Measurements from ENCODE around the gene DIAPH3. TPM values are rescaled to one million over a fixed set of nuclear protein-coding genes. Genes with fewer than 3 reads are reported as not detected.

The DIAPH3 gene
- total and polyA plus RNA-seq, 2 donors (not counting 1 experiment from before 2014, with no cell fraction given) = 0.03 to 0.10 TPM

DNA sequence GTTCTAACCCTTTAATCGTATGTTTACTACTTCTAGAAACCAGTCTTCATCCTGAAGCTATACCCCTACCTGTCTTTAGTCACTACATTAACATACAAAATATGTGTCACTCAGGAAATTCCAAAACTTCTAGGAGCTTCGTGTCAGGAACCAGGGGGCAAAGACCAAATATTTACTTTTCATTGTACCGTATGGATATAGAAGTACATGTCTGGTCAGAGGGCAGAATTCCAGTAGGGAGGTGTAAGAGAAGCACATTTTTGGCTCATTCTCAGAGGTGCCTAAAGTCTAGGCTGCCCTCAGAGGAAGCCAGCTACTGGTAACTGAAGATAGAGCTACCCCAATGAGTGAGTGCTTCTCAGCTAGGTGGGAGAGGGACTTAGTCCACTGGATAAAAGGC lies 320.7 kb downstream of the DIAPH3 start:
- Histone ChIP-seq H3K27me3 (replicated peaks in 1 of 4; ENCODE audit: control extremely low read depth in 1 of 4, control insufficient read depth in 3 of 4, insufficient read depth in 4 of 4, low read length in 3 of 4) (no peaks in the 10 kb centered on the region), H4K20me1 (ENCODE audit: control insufficient read depth, insufficient read depth, low read length, poor library complexity, severe bottlenecking) (no peaks in the 10 kb centered on the region), H3K4me3 (ENCODE audit: control extremely low read depth in 1 of 5, extremely low read depth in 1 of 5, insufficient read depth in 1 of 5, low read depth in 2 of 5, low read length in 4 of 5) (no peak overlapping the region), H2AFZ (ENCODE audit: insufficient read depth, low read depth, low read length, poor library complexity, severe bottlenecking) (no peak overlapping the region), H3K79me2 (ENCODE audit: control insufficient read depth, insufficient read depth, low read length) (no peaks in the 10 kb centered on the region), H3K9me3 (ENCODE audit: control extremely low read depth in 1 of 3, control insufficient read depth in 2 of 3, insufficient read depth in 1 of 3, low read length in 2 of 3) (no peaks in the 10 kb centered on the region), H3K4me2 (replicated peaks; ENCODE audit: low read depth, low read length, poor library complexity, severe bottlenecking) (no peak overlapping the region), H3K36me3 (replicated peaks in 1 of 2; ENCODE audit: control extremely low read depth in 1 of 2, control insufficient read depth in 1 of 2, extremely low read depth in 1 of 2, insufficient read depth in 2 of 2, low read length in 1 of 2) (no peaks in the 10 kb centered on the region), H3K4me1 (ENCODE audit: control insufficient read depth in 2 of 2, insufficient read depth in 2 of 2, low read length in 2 of 2) (no peaks in the 10 kb centered on the region), H3K27ac (ENCODE audit: low read length in 2 of 2) (no peak overlapping the region), H3K9ac (ENCODE audit: low read length) (no peak overlapping the region)
- TF ChIP-seq, protein P1, sequence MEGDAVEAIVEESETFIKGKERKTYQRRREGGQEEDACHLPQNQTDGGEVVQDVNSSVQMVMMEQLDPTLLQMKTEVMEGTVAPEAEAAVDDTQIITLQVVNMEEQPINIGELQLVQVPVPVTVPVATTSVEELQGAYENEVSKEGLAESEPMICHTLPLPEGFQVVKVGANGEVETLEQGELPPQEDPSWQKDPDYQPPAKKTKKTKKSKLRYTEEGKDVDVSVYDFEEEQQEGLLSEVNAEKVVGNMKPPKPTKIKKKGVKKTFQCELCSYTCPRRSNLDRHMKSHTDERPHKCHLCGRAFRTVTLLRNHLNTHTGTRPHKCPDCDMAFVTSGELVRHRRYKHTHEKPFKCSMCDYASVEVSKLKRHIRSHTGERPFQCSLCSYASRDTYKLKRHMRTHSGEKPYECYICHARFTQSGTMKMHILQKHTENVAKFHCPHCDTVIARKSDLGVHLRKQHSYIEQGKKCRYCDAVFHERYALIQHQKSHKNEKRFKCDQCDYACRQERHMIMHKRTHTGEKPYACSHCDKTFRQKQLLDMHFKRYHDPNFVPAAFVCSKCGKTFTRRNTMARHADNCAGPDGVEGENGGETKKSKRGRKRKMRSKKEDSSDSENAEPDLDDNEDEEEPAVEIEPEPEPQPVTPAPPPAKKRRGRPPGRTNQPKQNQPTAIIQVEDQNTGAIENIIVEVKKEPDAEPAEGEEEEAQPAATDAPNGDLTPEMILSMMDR (IDR thresholded peaks at IDR 0.05) = no peak
- no peak for TF ChIP-seq EZH2 (IDR thresholded peaks at IDR 0.05; ENCODE audit: borderline replicate concordance, insufficient read depth, low read depth, low read length, poor library complexity, severe bottlenecking)
- WGBS (ENCODE audit: insufficient coverage) = 100% methylated on average over 2 of the region's 3 CpGs
- ATAC-seq (ENCODE audit: low read depth) = no peak
- intact Hi-C loops (cut with micrococcal nuclease) = no loop called here
- no peaks in the 10 kb centered on the region for H3K4me1 Mint-ChIP-seq
- POLR2A ChIA-PET = no interaction called here
- no peak overlapping the region for H3K27ac Mint-ChIP-seq
- H3K9me3 Mint-ChIP-seq (ENCODE audit: insufficient read depth) = no peaks in the 10 kb centered on the region
- H3K27me3 Mint-ChIP-seq = no peaks in the 10 kb centered on the region
- CTCF ChIA-PET = no interaction called here
- DNase-seq = no peak
- H3K4me3 Mint-ChIP-seq = no peak overlapping the region

DNA sequence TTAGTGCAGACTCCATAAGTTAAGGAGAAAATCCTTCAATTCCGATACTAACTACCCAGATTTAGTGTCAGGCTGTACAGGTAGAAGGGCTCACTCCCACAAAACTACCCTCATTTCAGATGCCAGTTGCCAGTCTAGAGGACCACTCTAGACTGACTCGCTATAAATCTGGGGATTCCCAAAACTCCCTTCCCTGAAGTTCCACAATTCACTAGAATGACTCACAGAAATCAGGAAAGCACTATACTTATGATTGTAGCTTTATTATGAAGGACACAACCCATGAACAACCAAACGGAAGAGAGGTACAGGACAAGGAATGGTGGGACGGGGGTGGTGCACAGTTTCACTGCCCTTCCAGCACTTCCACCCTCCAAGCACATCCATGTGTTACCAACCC lies 321.2 kb downstream of the DIAPH3 start:
- no peak overlapping the region for H3K27ac Mint-ChIP-seq
- no peaks in the 10 kb centered on the region for H4K20me1 ChIP-seq (ENCODE audit: control insufficient read depth, insufficient read depth, low read length, poor library complexity, severe bottlenecking)
- no peak for TF ChIP-seq EZH2 (IDR thresholded peaks at IDR 0.05; ENCODE audit: borderline replicate concordance, insufficient read depth, low read depth, low read length, poor library complexity, severe bottlenecking)
- TF ChIP-seq, protein P1 (IDR thresholded peaks at IDR 0.05) = no peak
- no peak overlapping the region for H3K4me2 ChIP-seq (replicated peaks; ENCODE audit: low read depth, low read length, poor library complexity, severe bottlenecking)
- no peaks in the 10 kb centered on the region for H3K79me2 ChIP-seq (ENCODE audit: control insufficient read depth, insufficient read depth, low read length)
- H3K27ac ChIP-seq (ENCODE audit: low read length in 2 of 2) = no peak overlapping the region
- DNase-seq (no peak), ATAC-seq (ENCODE audit: low read depth) (no peak)
- H3K9me3 Mint-ChIP-seq (ENCODE audit: insufficient read depth) = no peaks in the 10 kb centered on the region
- no peaks in the 10 kb centered on the region for H3K4me1 ChIP-seq (ENCODE audit: control insufficient read depth in 2 of 2, insufficient read depth in 2 of 2, low read length in 2 of 2)
- CTCF ChIA-PET = no interaction called here
- no peak overlapping the region for H3K9ac ChIP-seq (ENCODE audit: low read length)
- POLR2A ChIA-PET = no interaction called here
- H3K4me1 Mint-ChIP-seq = no peaks in the 10 kb centered on the region
- H3K27me3 ChIP-seq (replicated peaks in 1 of 4; ENCODE audit: control extremely low read depth in 1 of 4, control insufficient read depth in 3 of 4, insufficient read depth in 4 of 4, low read length in 3 of 4) = no peaks in the 10 kb centered on the region
- no peaks in the 10 kb centered on the region for H3K36me3 ChIP-seq (replicated peaks in 1 of 2; ENCODE audit: control extremely low read depth in 1 of 2, control insufficient read depth in 1 of 2, extremely low read depth in 1 of 2, insufficient read depth in 2 of 2, low read length in 1 of 2)
- H2AFZ ChIP-seq (ENCODE audit: insufficient read depth, low read depth, low read length, poor library complexity, severe bottlenecking) = no peak overlapping the region
- no peak overlapping the region for H3K4me3 Mint-ChIP-seq
- WGBS (ENCODE audit: insufficient coverage) = 100% methylated on average over 2 of the region's 4 CpGs
- H3K9me3 ChIP-seq (ENCODE audit: control extremely low read depth in 1 of 3, control insufficient read depth in 2 of 3, insufficient read depth in 1 of 3, low read length in 2 of 3) = no peaks in the 10 kb centered on the region
- H3K27me3 Mint-ChIP-seq = no peaks in the 10 kb centered on the region
- intact Hi-C loops (cut with micrococcal nuclease) = no loop called here
- no peak overlapping the region for H3K4me3 ChIP-seq (ENCODE audit: control extremely low read depth in 1 of 5, extremely low read depth in 1 of 5, insufficient read depth in 1 of 5, low read depth in 2 of 5, low read length in 4 of 5)
